Measurements from ENCODE around the gene OTUD3. TPM values are rescaled to one million over a fixed set of nuclear protein-coding genes. Genes with fewer than 3 reads are reported as not detected.

The OTUD3 gene
- total and polyA plus RNA-seq, 9 of the 15 experiments (the other 6 are each of a cell fraction or from before 2014, with no cell fraction given), result 2.0 to 16.6 (median 11.0) TPM

DNA sequence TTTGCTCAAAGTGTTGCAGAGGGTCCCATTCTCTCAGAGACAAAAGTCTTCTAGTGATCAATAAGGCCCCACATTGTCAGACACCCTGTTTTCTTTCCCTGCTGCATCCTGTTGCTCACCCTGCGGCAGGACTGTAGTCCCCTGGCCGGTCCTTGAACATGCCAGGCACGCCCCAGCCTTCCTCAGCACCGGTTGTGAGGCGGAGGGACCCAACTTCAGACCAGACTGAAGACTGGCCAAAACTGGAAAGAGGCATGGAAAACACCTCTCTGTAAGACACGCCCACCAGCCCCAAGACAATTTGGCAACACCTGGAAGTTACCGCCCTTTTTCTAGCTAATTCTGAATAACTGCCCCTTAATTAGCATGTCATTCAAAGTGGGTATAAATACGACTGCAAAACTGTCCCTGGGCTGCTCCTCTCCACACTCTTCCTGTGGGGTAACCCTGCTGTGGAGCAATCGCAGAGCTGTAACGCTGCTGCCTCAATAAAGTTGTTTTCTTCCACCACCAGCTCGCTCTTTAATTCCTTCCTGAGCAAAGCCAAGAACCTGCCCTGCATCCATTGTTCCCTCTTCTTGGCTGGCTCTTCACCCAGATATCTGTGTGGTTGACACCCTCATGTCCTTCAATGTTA, 73.5 kb downstream of the OTUD3 start:
- in situ Hi-C loops (cut with MboI), result no loop called here
- FAIRE-seq, result no peak

More for the DNA sequence above, 73.5 kb downstream of the OTUD3 start:
- DNase-seq (ENCODE audit: extremely low read depth in 1 of 4, low spot score in 3 of 4) (no peak), ATAC-seq (no peak)
- ChIA-PET CTCF (ENCODE audit: low intra/inter-chr PET ratio) (no interaction called here), POLR2A (no interaction called here)
- no peaks in the 10 kb centered on the region for H3K36me3 ChIP-seq (ENCODE audit: control insufficient read depth, insufficient read depth, low read length)
- no peaks in the 10 kb centered on the region for H3K4me1 ChIP-seq (replicated peaks in 1 of 2; ENCODE audit: control insufficient read depth in 2 of 2, insufficient read depth in 2 of 2, low read length in 2 of 2)
- WGBS (ENCODE audit: insufficient coverage, low coverage, missing lambda C conversion rate), result 2% methylated on average over 11 of the region's 11 CpGs
- BruUV-seq (replicated peaks), result no TSS peak
- H3K4me3 ChIP-seq, result no peak overlapping the region
- H3K27me3 ChIP-seq (ENCODE audit: control insufficient read depth in 2 of 2, insufficient read depth in 2 of 2, low read length in 2 of 2), result peaks cover 17 to 39% of the 10 kb centered on the region in 2 experiments
- no peaks in the 10 kb centered on the region for H3K9me3 ChIP-seq (replicated peaks; ENCODE audit: control insufficient read depth, insufficient read depth, low read depth, low read length)
- H3K4me2 ChIP-seq (ENCODE audit: insufficient read depth, low read length), result no peak overlapping the region
- no peaks in the 10 kb centered on the region for H4K20me1 ChIP-seq (replicated peaks; ENCODE audit: control insufficient read depth, insufficient read depth, low read length)
- H3K9me1 ChIP-seq (ENCODE audit: control insufficient read depth, insufficient read depth, low read length), result no peaks in the 10 kb centered on the region
- H3K27ac ChIP-seq (ENCODE audit: extremely low read depth, low read depth, low read length), result no peak overlapping the region
- H3K79me2 ChIP-seq (ENCODE audit: control insufficient read depth, insufficient read depth, low read length), result no peaks in the 10 kb centered on the region
- TF ChIP-seq ZBTB40 (IDR thresholded peaks at IDR 0.05) (peak; percentile 46; the same call in 1 of the 2 replicates), ZBTB40 (CRISPR knock-in tag; IDR thresholded peaks at IDR 0.05) (no peak), CTBP1 (IDR thresholded peaks at IDR 0.05; ENCODE audit: borderline replicate concordance) (no peak), SMAD1 (IDR thresholded peaks at IDR 0.05; ENCODE audit: low read depth, low read length, partially characterized antibody) (no peak), UBTF (IDR thresholded peaks at IDR 0.05; ENCODE audit: borderline replicate concordance in 1 of 2, low read depth in 2 of 2, low read length in 2 of 2) (no peak)
- TF ChIP-seq, protein P1, sequence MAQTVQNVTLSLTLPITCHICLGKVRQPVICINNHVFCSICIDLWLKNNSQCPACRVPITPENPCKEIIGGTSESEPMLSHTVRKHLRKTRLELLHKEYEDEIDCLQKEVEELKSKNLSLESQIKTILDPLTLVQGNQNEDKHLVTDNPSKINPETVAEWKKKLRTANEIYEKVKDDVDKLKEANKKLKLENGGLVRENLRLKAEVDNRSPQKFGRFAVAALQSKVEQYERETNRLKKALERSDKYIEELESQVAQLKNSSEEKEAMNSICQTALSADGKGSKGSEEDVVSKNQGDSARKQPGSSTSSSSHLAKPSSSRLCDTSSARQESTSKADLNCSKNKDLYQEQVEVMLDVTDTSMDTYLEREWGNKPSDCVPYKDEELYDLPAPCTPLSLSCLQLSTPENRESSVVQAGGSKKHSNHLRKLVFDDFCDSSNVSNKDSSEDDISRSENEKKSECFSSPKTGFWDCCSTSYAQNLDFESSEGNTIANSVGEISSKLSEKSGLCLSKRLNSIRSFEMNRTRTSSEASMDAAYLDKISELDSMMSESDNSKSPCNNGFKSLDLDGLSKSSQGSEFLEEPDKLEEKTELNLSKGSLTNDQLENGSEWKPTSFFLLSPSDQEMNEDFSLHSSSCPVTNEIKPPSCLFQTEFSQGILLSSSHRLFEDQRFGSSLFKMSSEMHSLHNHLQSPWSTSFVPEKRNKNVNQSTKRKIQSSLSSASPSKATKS (CRISPR knock-in tag; IDR thresholded peaks at IDR 0.05), result no peak
- intact Hi-C loops (cut with micrococcal nuclease), result no loop called here
- no peak overlapping the region for H2AFZ ChIP-seq (ENCODE audit: low read depth, low read length)
- no peak overlapping the region for H3K9ac ChIP-seq (ENCODE audit: insufficient read depth in 1 of 2, low read depth in 2 of 2, low read length in 2 of 2)
